Ishikawa (cell line): ENCODE results near the gene SBF1.
A peak's percentile ranks its signal among the peaks of the same experiment; 100 is the strongest.

Experiments used
- CEBPB ChIP-seq: IDR thresholded peaks from 2 replicates; pipeline ENCODE4 v1.6.1; 2012
- CREB1 ChIP-seq: IDR thresholded peaks from 2 replicates; pipeline ENCODE4 v1.6.1; 2012; ENCODE audit warnings: low read depth
- EGR1 ChIP-seq: IDR thresholded peaks from 2 replicates; pipeline ENCODE4 v1.6.1; 2012
- EP300 ChIP-seq: IDR thresholded peaks from 2 replicates; pipeline ENCODE4 v1.6.1; 2012; ENCODE audit warnings: borderline replicate concordance
- FOXM1 ChIP-seq: IDR thresholded peaks from 2 replicates; pipeline ENCODE4 v1.6.1; 2012; ENCODE audit warnings: low read depth, borderline replicate concordance
- NFIC ChIP-seq: IDR thresholded peaks from 2 replicates; pipeline ENCODE4 v1.6.1; 2012
- RAD21 ChIP-seq: IDR thresholded peaks from 2 replicates; pipeline ENCODE4 v1.6.1; 2012; ENCODE audit warnings: low read depth
- REST ChIP-seq: IDR thresholded peaks from 2 replicates; pipeline ENCODE4 v1.6.1; 2012; ENCODE audit warnings: low read depth, mild to moderate bottlenecking
- TAF1 ChIP-seq: IDR thresholded peaks from 2 replicates; pipeline ENCODE4 v1.6.1; 2012; ENCODE audit warnings: low read depth, mild to moderate bottlenecking
- TCF12 ChIP-seq: IDR thresholded peaks from 2 replicates; pipeline ENCODE4 v1.6.1; 2012; ENCODE audit warnings: low read depth
- TEAD4 ChIP-seq: IDR thresholded peaks from 2 replicates; pipeline ENCODE4 v1.6.1; 2012
- USF1 ChIP-seq: IDR thresholded peaks from 2 replicates; pipeline ENCODE4 v1.6.1; 2012
- YY1 ChIP-seq: IDR thresholded peaks from 2 replicates; pipeline ENCODE4 v1.6.1; 2012; ENCODE audit warnings: low read depth
- ZBTB7A ChIP-seq: IDR thresholded peaks from 2 replicates; pipeline ENCODE4 v1.6.1; 2012; ENCODE audit warnings: low read depth
- TF ChIP-seq, protein P1 (sequence below): IDR thresholded peaks from 2 replicates; pipeline ENCODE4 v1.6.1; 2012

The SBF1 gene

DNA sequence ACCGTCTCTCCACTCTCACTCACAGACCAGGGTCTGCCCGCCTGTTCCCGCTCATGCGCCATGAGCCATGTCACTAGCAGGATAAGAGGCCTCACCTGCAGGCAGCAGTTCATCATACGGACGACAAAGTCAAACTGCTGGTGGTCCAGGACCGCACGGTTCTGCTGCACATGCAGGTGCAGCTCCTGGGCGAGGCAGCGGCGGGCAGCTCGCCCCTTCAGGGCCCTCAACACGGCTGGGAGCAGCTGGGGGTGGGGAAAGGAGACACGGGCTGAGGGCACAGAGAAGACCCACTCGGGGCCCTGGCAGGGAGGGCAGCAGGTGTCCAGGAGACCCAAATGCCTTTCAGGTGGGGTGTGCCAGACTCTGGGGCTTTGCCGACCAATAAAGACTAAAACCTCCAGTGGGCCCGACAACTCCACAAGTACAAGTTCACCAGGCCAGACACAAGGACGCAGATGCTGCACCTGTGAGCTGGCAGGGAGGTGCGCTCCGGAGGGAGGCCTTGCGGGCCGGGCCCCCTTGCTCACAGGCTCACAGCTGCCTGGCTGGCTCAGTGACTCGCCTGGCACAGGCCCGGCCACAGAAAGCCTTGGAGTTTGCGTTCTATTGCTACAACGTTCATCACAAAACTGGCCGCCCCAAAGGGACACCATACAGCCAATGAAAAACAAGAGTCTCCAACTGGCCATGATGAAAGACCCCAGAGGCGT lies 11.5 kb downstream of the SBF1 start:
- TF ChIP-seq ZBTB7A (no peak), CREB1 (no peak), CEBPB (no peak), NFIC (no peak), USF1 (no peak), TCF12 (no peak), EP300 (no peak), FOXM1 (no peak), RAD21 (no peak), REST (no peak), EGR1 (no peak), TAF1 (no peak), TEAD4 (no peak), YY1 (no peak)
- TF ChIP-seq, protein P1, sequence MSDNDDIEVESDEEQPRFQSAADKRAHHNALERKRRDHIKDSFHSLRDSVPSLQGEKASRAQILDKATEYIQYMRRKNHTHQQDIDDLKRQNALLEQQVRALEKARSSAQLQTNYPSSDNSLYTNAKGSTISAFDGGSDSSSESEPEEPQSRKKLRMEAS: no peak

DNA sequence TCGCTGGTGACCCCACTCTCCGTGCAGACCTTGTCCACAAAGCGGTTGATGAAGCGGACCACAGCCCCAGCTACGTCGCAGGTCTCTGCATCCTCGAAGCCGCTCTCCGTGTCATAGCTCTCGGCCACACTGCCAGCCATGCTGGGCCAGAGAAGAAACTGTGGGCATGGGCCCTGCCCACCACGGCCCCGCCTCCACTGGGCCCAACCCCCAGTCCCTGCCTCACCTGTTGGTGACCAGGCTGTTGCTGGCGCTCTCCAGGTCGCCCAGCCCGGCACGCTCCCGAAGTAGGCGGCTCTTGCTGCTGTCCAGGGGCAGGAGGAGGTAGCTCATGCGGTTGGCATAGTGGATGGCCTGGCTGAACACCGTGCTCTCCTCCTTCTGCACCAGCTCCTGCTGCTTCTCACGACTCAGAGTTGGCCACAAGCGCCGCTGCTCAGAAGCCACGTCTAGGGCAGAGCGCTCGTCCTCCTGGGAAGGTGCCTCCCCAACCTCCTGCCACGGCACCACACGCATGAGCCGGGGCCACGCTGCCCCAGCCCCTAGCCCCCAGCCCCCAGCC lies 12.8 kb downstream of the SBF1 start:
- TF ChIP-seq REST (no peak), TCF12 (no peak), EGR1 (no peak), FOXM1 (no peak), TAF1 (no peak), TEAD4 (no peak), YY1 (no peak), CEBPB (no peak), USF1 (no peak), EP300 (no peak), ZBTB7A (no peak), CREB1 (no peak)
- TF ChIP-seq, protein P1: no peak

- TF ChIP-seq USF1 (no peak), TEAD4 (no peak), TAF1 (no peak)
Observed at GRCh38 chr22:50461536-50461935, 13.3 kb downstream of the SBF1 start.

DNA sequence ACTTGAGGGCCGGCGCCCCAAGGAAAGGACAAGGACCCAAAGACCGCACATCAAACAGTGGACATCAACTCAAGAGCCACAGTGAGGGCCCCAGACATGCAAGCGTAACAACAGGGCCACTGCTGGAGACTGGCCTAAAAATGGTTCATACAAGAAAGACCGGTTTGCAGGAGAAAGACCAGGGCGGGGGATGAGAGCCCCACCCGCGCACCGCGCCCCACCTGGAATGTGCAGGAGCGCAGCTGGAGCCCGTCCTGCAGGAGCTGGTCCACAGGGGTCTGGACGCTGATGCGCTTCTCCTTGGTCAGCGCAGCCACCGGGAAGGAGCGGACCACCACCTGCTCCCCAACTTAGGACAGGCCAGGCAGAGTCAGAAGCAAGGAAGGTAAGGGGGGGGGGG lies 13.9 kb downstream of the SBF1 start:
- 0 out of 2 replicates have a peak, but pooled peaks have one; percentile 17 for TF ChIP-seq USF1
- TF ChIP-seq CEBPB: no peak
- TF ChIP-seq ZBTB7A: peak; percentile 89; the same call in 1 of the 2 replicates
- TF ChIP-seq TEAD4: peak; percentile 96
- TF ChIP-seq YY1: peak; percentile 79
- TF ChIP-seq FOXM1: no peak
- peak; percentile 53; the same call in 1 of the 2 replicates for TF ChIP-seq EGR1
- TF ChIP-seq RAD21: no peak; the same call in 1 of the 2 replicates
- peak; percentile 71 for TF ChIP-seq EP300
- TF ChIP-seq NFIC: peak; percentile 95
- TF ChIP-seq, protein P1: peak; percentile 68
- TF ChIP-seq CREB1: no peak
- TF ChIP-seq TCF12: peak; percentile 92
- TF ChIP-seq TAF1: no peak
